ENCODE data around the gene PLD6.

- no peak for TF ChIP-seq POLR2AphosphoS5 (IDR thresholded peaks at IDR 0.05; ENCODE audit: low read depth, low read length)
- TF ChIP-seq TAF1 (IDR thresholded peaks at IDR 0.05; ENCODE audit: borderline replicate concordance, insufficient read depth, low read length), result no peak
- TF ChIP-seq SIN3A (IDR thresholded peaks at IDR 0.05; ENCODE audit: borderline replicate concordance, insufficient read depth, low read length), result no peak
- no peak for TF ChIP-seq REST (IDR thresholded peaks at IDR 0.05; ENCODE audit: insufficient read depth in 1 of 2, low read depth in 2 of 2, low read length in 2 of 2)
- no peak for TF ChIP-seq FOXP2 (optimal IDR thresholded peaks at IDR 0.05; ENCODE audit: borderline replicate concordance, extremely low read depth, extremely low read length, insufficient read depth)
These were observed 49.1 kb downstream of the PLD6 start for GRCh38 chr17:17157041-17157440.
